GM23338 (cell line): Measurements from ENCODE around the gene MTMR3. TPM values are rescaled to one million over a fixed set of nuclear protein-coding genes. Genes with fewer than 3 reads are reported as not detected.

Experiments
- ATAC-seq: fragments of 200-7000 bp; cut with Tn5 transposase; 3 replicates; pipeline ENCODE4 v1.9.1; 2020
- DNase-seq: peaks from one replicate; pipeline ENCODE4 v3.0.0-alpha.2; 2015; ENCODE audit warnings: low spot score
- H2AFZ ChIP-seq: fragments of 200-600 bp; sonication (generic); 2 replicates; pipeline ENCODE4 v1.8.0; 2016; ENCODE audit warnings: antibody characterized with exemption, mild to moderate bottlenecking, moderate library complexity
- H3F3A ChIP-seq: fragments of 200-600 bp; sonication (generic); replicated peaks from 2 replicates; pipeline ENCODE4 v1.8.0; 2017; ENCODE audit warnings: antibody characterized with exemption, mixed run types, low read depth
- H3K27ac ChIP-seq: fragments of 200-600 bp; sonication (generic); 2 replicates; pipeline ENCODE4 v1.6.1; 2016; ENCODE audit warnings: low read depth
- H3K27me3 ChIP-seq: fragments of 200-600 bp; sonication (generic); 2 replicates; pipeline ENCODE4 v1.8.0; 2016; ENCODE audit warnings: mild to moderate bottlenecking, mixed run types, moderate library complexity; ENCODE audit not compliant: insufficient read depth
- H3K36me3 ChIP-seq: fragments of 200-600 bp; sonication (generic); 2 replicates; pipeline ENCODE4 v1.8.0; 2016; ENCODE audit warnings: mild to moderate bottlenecking; ENCODE audit not compliant: insufficient read depth
- H3K4me1 ChIP-seq: fragments of 200-600 bp; sonication (generic); 2 replicates; pipeline ENCODE4 v1.8.0; 2016; ENCODE audit warnings: mild to moderate bottlenecking, moderate library complexity; ENCODE audit not compliant: insufficient read depth
- H3K4me2 ChIP-seq: fragments of 200-600 bp; sonication (generic); 2 replicates; pipeline ENCODE4 v1.7.1; 2017; ENCODE audit warnings: mixed run types
- H3K4me3 ChIP-seq: fragments of 200-600 bp; sonication (generic); 2 replicates; pipeline ENCODE4 v1.6.1; 2016; ENCODE audit warnings: mixed run types
- H3K79me2 ChIP-seq: fragments of 200-600 bp; sonication (generic); replicated peaks from 2 replicates; pipeline ENCODE4 v1.8.0; 2017; ENCODE audit warnings: mild to moderate bottlenecking; ENCODE audit not compliant: insufficient read depth
- H3K9me2 ChIP-seq: fragments of 200-600 bp; sonication (generic); 2 replicates; pipeline ENCODE4 v1.8.0; 2017; ENCODE audit not compliant: insufficient read depth
- H4K20me1 ChIP-seq: fragments of 200-600 bp; sonication (generic); replicated peaks from 2 replicates; pipeline ENCODE4 v1.8.0; 2017; ENCODE audit warnings: mild to moderate bottlenecking; ENCODE audit not compliant: insufficient read depth
- H3K27ac Mint-ChIP-seq: 2 replicates; pipeline ENCODE4 v1.8.0; 2020; ENCODE audit warnings: inconsistent platforms, mild to moderate bottlenecking, moderate library complexity, mixed read lengths
- H3K27me3 Mint-ChIP-seq: 3 replicates; pipeline ENCODE4 v1.8.0; 2022; ENCODE audit warnings: low read depth, mild to moderate bottlenecking, moderate library complexity, mixed read lengths, inconsistent platforms; ENCODE audit not compliant: insufficient read depth, poor library complexity
- H3K36me3 Mint-ChIP-seq: 3 replicates; pipeline ENCODE4 v1.8.0; 2021; ENCODE audit warnings: low read depth, mild to moderate bottlenecking, inconsistent platforms, moderate library complexity, mixed read lengths
- H3K4me1 Mint-ChIP-seq: 3 replicates; pipeline ENCODE4 v1.8.0; 2020; ENCODE audit warnings: mild to moderate bottlenecking, inconsistent platforms, mixed read lengths
- H3K4me3 Mint-ChIP-seq: 3 replicates; pipeline ENCODE4 v1.8.0; 2021; ENCODE audit warnings: moderate library complexity, mild to moderate bottlenecking, inconsistent platforms, mixed read lengths
- H3K9me3 Mint-ChIP-seq: 3 replicates; pipeline ENCODE4 v1.8.0; 2020; ENCODE audit warnings: moderate library complexity, mild to moderate bottlenecking, inconsistent platforms, mixed read lengths
- CREB1 ChIP-seq: fragments of 250-450 bp; sonication (Bioruptor Pico); IDR thresholded peaks from 2 replicates; pipeline ENCODE4 v1.5.0; 2020; ENCODE audit warnings: low read depth, mild to moderate bottlenecking, moderate library complexity
- CTCF ChIP-seq, 2 experiments: fragments of 200-600 bp in 1 of 2; sonication (generic) in 1 of 2; conservative IDR thresholded peaks; 2 replicates each; pipeline versions ENCODE4 v1.5.1 to v1.6.1; 2016 to 2017; ENCODE audit warnings: antibody characterized with exemption in 2 of 2, low read depth in 2 of 2, mild to moderate bottlenecking in 2 of 2, moderate library complexity in 1 of 2
- ETS1 ChIP-seq: IDR thresholded peaks from 2 replicates; pipeline ENCODE4 v1.6.1; 2016; ENCODE audit warnings: antibody characterized with exemption
- EZH2 ChIP-seq: fragments of 200-600 bp; sonication (generic); IDR thresholded peaks from one replicate; pipeline ENCODE4 v1.8.0; 2017; ENCODE audit warnings: antibody characterized with exemption, mild to moderate bottlenecking, low read depth; ENCODE audit not compliant: unreplicated experiment
- EZH2phosphoT487 ChIP-seq: fragments of 200-600 bp; sonication (generic); IDR thresholded peaks from one replicate; pipeline ENCODE4 v1.8.1; 2018; ENCODE audit warnings: antibody characterized with exemption; ENCODE audit not compliant: unreplicated experiment
- JUNB ChIP-seq: IDR thresholded peaks from one replicate; pipeline ENCODE4 v1.6.1; 2016; ENCODE audit warnings: antibody characterized with exemption; ENCODE audit not compliant: unreplicated experiment
- NANOG ChIP-seq: IDR thresholded peaks from 2 replicates; pipeline ENCODE4 v1.6.1; 2016; ENCODE audit warnings: antibody characterized with exemption, borderline replicate concordance
- ZNF331 ChIP-seq: fragments of 250-450 bp; sonication (Bioruptor Pico); IDR thresholded peaks from 2 replicates; pipeline ENCODE4 v1.5.0; 2020; ENCODE audit warnings: low read depth, mild to moderate bottlenecking, moderate library complexity
- ZNF462 ChIP-seq: fragments of 250-450 bp; sonication (Bioruptor Pico); IDR thresholded peaks from 2 replicates; pipeline ENCODE4 v1.5.0; 2020; ENCODE audit warnings: mild to moderate bottlenecking, moderate library complexity
- polyA plus RNA-seq: library from polyadenylated mRNA; unstranded; fragments of >200 nt; fragmentation: Nextera tagmentation; extraction: Ambion mirVana; gene quantifications from 2 replicates; pipeline ENCODE4 v1.2.1, GENCODE V29; 2016
- total RNA-seq: library from RNA; depleted of rRNA; stranded (reverse); fragments of >200 nt; shearing (Covaris generic); gene quantifications from 2 replicates; pipeline ENCODE4 v1.2.3, GENCODE V29; 2014

MTMR3 gene
- total and polyA plus RNA-seq, 2 experiments from 2014 or later = 5.2 to 27.4 TPM

- Histone ChIP-seq H3K4me1 (peaks cover 6% of the 10 kb centered on the region; the same call in 1 of the 2 replicates), H3K27me3 (no peaks in the 10 kb centered on the region), H3K4me3 (no peak overlapping the region), H3K79me2 (no peaks in the 10 kb centered on the region), H2AFZ (no peak overlapping the region), H3K4me2 (no peak overlapping the region), H3K9me2 (no peaks in the 10 kb centered on the region), H3F3A (no peaks in the 10 kb centered on the region), H4K20me1 (no peaks in the 10 kb centered on the region), H3K36me3 (no peaks in the 10 kb centered on the region), H3K27ac (no peak overlapping the region)
- no peaks in the 10 kb centered on the region for H3K36me3 Mint-ChIP-seq
- TF ChIP-seq CREB1 (CRISPR knock-in tag) (no peak), JUNB (no peak), EZH2phosphoT487 (no peak), ZNF462 (CRISPR knock-in tag) (no peak), EZH2 (no peak), NANOG (no peak), ZNF331 (CRISPR knock-in tag) (no peak), ETS1 (no peak), CTCF (conservative IDR thresholded peaks at IDR 0.05; ENCODE audit: low read depth in 2 of 2) (no peak)
- DNase-seq (no peak), ATAC-seq (no peak)
- H3K4me3 Mint-ChIP-seq = no peak overlapping the region
- peaks cover 15% of the 10 kb centered on the region for H3K27me3 Mint-ChIP-seq
- peaks cover 9% of the 10 kb centered on the region; the same call in 2 of the 3 replicates for H3K4me1 Mint-ChIP-seq
- H3K27ac Mint-ChIP-seq = no peak overlapping the region
- H3K9me3 Mint-ChIP-seq = no peaks in the 10 kb centered on the region
These were observed 155.2 kb downstream of the MTMR3 start for GRCh38 chr22:30038219-30038618.
